Measurements from ENCODE around the gene P4HTM.

Gene P4HTM

DNA sequence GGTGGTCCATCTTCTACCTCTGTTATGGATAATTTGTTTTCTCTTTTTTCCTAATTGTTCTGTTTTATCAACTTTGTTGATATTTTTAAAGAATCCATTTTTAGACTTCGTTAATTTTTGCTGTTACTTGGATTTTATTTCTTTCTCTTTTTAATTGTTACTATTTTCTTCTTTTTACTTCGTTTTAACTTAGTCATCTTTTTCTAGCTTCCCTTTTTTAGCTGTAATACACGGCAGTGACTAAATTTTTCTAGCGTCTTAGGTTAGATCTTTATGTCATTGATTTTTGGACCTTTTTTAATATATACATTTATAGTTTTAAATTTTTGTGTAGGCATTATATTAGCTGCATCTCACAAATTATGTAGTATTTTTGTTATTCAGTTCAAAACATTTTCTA is 38.3 kb upstream of the P4HTM start:
- H3K4me1 Mint-ChIP-seq: no peaks in the 10 kb centered on the region
- H3K9me3 Mint-ChIP-seq: no peaks in the 10 kb centered on the region
- H3K36me3 Mint-ChIP-seq (ENCODE audit: low read depth): peaks cover 22% of the 10 kb centered on the region
- no peak overlapping the region for H3K27ac Mint-ChIP-seq
- no peak for DNase-seq
- H3K27me3 Mint-ChIP-seq (ENCODE audit: low read depth, poor library complexity): no peaks in the 10 kb centered on the region
- no peak for TF ChIP-seq CTCF (IDR thresholded peaks at IDR 0.05)
- no peak overlapping the region for H3K4me3 Mint-ChIP-seq

DNA sequence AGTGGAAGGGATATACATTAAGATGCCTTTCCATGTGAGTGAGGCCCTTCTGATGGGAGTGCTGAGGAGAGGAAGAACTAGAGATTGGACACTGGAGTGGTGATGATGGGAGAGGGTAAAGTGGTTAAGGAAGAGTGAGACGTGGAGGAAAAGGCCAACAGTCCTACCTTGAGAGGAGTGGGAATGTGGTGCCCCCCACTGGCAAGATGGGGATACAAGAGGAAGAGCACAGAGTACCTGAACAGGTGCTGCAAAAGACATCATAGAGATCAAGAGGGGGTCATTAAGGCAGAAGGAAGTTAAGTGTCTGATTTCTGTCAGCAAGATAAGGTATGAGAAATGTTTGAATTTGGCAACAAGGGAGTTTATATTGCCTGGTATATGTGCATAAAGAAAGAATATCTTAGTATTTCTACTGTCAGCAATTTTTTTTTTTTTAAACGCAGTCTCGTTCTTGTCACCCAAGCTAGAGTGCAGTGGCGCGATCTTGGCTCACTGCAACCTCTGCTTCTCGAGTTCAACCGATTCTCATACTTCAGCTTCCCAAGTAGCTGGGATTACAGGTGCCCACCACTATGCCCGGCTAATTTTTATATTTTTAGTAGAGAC is 37.4 kb upstream of the P4HTM start:
- Mint-ChIP-seq H3K4me3 (no peak overlapping the region), H3K27me3 (ENCODE audit: low read depth, poor library complexity) (no peaks in the 10 kb centered on the region), H3K4me1 (no peaks in the 10 kb centered on the region), H3K36me3 (ENCODE audit: low read depth) (peaks cover 26% of the 10 kb centered on the region), H3K27ac (no peak overlapping the region), H3K9me3 (no peaks in the 10 kb centered on the region)
- peak; percentile 25 for DNase-seq
- TF ChIP-seq CTCF (IDR thresholded peaks at IDR 0.05): peak; percentile 34

GRCh38 chr3:48957006-48957705 is 32.9 kb upstream of the P4HTM start:
- no peaks in the 10 kb centered on the region for H3K9me3 Mint-ChIP-seq
- peak overlapping the region; percentile 23 for H3K27ac Mint-ChIP-seq
- H3K4me1 Mint-ChIP-seq: no peaks in the 10 kb centered on the region
- no peaks in the 10 kb centered on the region for H3K27me3 Mint-ChIP-seq (ENCODE audit: low read depth, poor library complexity)
- DNase-seq: no peak
- TF ChIP-seq CTCF (IDR thresholded peaks at IDR 0.05): no peak
- H3K4me3 Mint-ChIP-seq: no peak overlapping the region
- H3K36me3 Mint-ChIP-seq (ENCODE audit: low read depth): peaks cover 32% of the 10 kb centered on the region

GRCh38 chr3:48960841-48961413 is 29.1 kb upstream of the P4HTM start:
- no peak for DNase-seq
- TF ChIP-seq CTCF (IDR thresholded peaks at IDR 0.05): no peak

GRCh38 chr3:48962340-48962739 is 27.7 kb upstream of the P4HTM start:
- H3K36me3 Mint-ChIP-seq (ENCODE audit: low read depth): peaks cover 56% of the 10 kb centered on the region
- no peak for TF ChIP-seq CTCF (IDR thresholded peaks at IDR 0.05)
- no peak overlapping the region for H3K27ac Mint-ChIP-seq
- H3K27me3 Mint-ChIP-seq (ENCODE audit: low read depth, poor library complexity): no peaks in the 10 kb centered on the region
- no peak for DNase-seq
- no peak overlapping the region for H3K4me3 Mint-ChIP-seq
- no peaks in the 10 kb centered on the region for H3K9me3 Mint-ChIP-seq
- H3K4me1 Mint-ChIP-seq: no peaks in the 10 kb centered on the region

More at GRCh38 chr3:48960841-48961413, 29.1 kb upstream of the P4HTM start:
- H3K36me3 Mint-ChIP-seq (ENCODE audit: low read depth): peaks cover 49% of the 10 kb centered on the region
- no peak overlapping the region for H3K4me3 Mint-ChIP-seq
- H3K27ac Mint-ChIP-seq: peak overlapping the region; percentile 68
- H3K4me1 Mint-ChIP-seq: no peaks in the 10 kb centered on the region
- H3K9me3 Mint-ChIP-seq: no peaks in the 10 kb centered on the region
- no peaks in the 10 kb centered on the region for H3K27me3 Mint-ChIP-seq (ENCODE audit: low read depth, poor library complexity)

Data from nephron progenitor cell (in vitro differentiated cells).